Activated T-cell treated with anti-CD3 and anti-CD28 coated beads, Interleukin-2, amount 50 U/mL, for 24 hours (primary cell): Measurements from ENCODE around the gene CX3CL1.
A peak's percentile ranks its signal among the peaks of the same experiment; 100 is the strongest.
"Not testable (repeated sequence)": the region's sequence is repeated elsewhere in the genome, so short reads cannot be mapped to it uniquely, and the experiment has no call there.

Experiments
- DNase-seq: peaks from one replicate; pipeline ENCODE4 v3.0.0-alpha.2; 2020
- H3K27ac Mint-ChIP-seq: 2 replicates; pipeline ENCODE4 v1.8.0; 2020; ENCODE audit warnings: mild to moderate bottlenecking, mixed read lengths
- H3K27me3 Mint-ChIP-seq: 2 replicates; pipeline ENCODE4 v1.8.0; 2020; ENCODE audit warnings: mixed read lengths
- H3K36me3 Mint-ChIP-seq: 2 replicates; pipeline ENCODE4 v1.8.0; 2020; ENCODE audit warnings: low read depth, mixed read lengths
- H3K4me1 Mint-ChIP-seq: 2 replicates; pipeline ENCODE4 v1.8.0; 2020; ENCODE audit warnings: low read depth, mixed read lengths
- H3K4me3 Mint-ChIP-seq: 2 replicates; pipeline ENCODE4 v1.8.0; 2020; ENCODE audit warnings: mild to moderate bottlenecking, moderate library complexity, mixed read lengths
- H3K9me3 Mint-ChIP-seq: 2 replicates; pipeline ENCODE4 v1.8.0; 2020; ENCODE audit warnings: mixed read lengths

CX3CL1 gene

GRCh38 chr16:57372372-57373116 lies at the start of gene CX3CL1:
Gene CX3CL1 (plus strand): TSS chr16:57372490. CDS start chr16:57372569, 79 bp downstream.
- Mint-ChIP-seq H3K4me1 (peaks cover 14% of the 10 kb centered on the region), H3K27me3 (peaks cover 5% of the 10 kb centered on the region), H3K36me3 (no peaks in the 10 kb centered on the region), H3K4me3 (no peak within 1 kb of the TSS), H3K9me3 (no peaks in the 10 kb centered on the region), H3K27ac (no peak within 1 kb of the TSS)
- no peak for DNase-seq

- H3K9me3 Mint-ChIP-seq = peaks cover 3% of the 10 kb centered on the region
- no peaks in the 10 kb centered on the region for H3K4me1 Mint-ChIP-seq
- no peaks in the 10 kb centered on the region for H3K36me3 Mint-ChIP-seq
- H3K27ac Mint-ChIP-seq = no peak overlapping the region
- no peak for DNase-seq
- H3K27me3 Mint-ChIP-seq = no peaks in the 10 kb centered on the region
- no peak overlapping the region for H3K4me3 Mint-ChIP-seq
Observed at GRCh38 chr16:57324749-57325148, 47.5 kb upstream of the CX3CL1 start.

- no peak overlapping the region for H3K4me3 Mint-ChIP-seq
- peaks cover 2% of the 10 kb centered on the region for H3K4me1 Mint-ChIP-seq
- no peaks in the 10 kb centered on the region for H3K36me3 Mint-ChIP-seq
- no peak for DNase-seq
- peaks cover 3% of the 10 kb centered on the region for H3K9me3 Mint-ChIP-seq
- H3K27me3 Mint-ChIP-seq = no peaks in the 10 kb centered on the region
- no peak overlapping the region for H3K27ac Mint-ChIP-seq
Observed at GRCh38 chr16:57325458-57325857, 46.8 kb upstream of the CX3CL1 start.

- no peak overlapping the region for H3K27ac Mint-ChIP-seq
- DNase-seq = no peak
- no peak overlapping the region for H3K4me3 Mint-ChIP-seq
- H3K4me1 Mint-ChIP-seq = peaks cover 2% of the 10 kb centered on the region
- H3K27me3 Mint-ChIP-seq = no peaks in the 10 kb centered on the region
- peaks cover 3% of the 10 kb centered on the region for H3K9me3 Mint-ChIP-seq
- no peaks in the 10 kb centered on the region for H3K36me3 Mint-ChIP-seq
Observed at GRCh38 chr16:57329718-57330327, 42.5 kb upstream of the CX3CL1 start.

- Mint-ChIP-seq H3K27me3 (no peaks in the 10 kb centered on the region), H3K36me3 (no peaks in the 10 kb centered on the region), H3K4me3 (no peak overlapping the region), H3K9me3 (no peaks in the 10 kb centered on the region), H3K27ac (no peak overlapping the region), H3K4me1 (peaks cover 2% of the 10 kb centered on the region)
- DNase-seq = no peak
Observed at GRCh38 chr16:57331355-57331754, 40.9 kb upstream of the CX3CL1 start.

- Mint-ChIP-seq H3K4me1 (peaks cover 2% of the 10 kb centered on the region), H3K4me3 (no peak overlapping the region), H3K9me3 (no peaks in the 10 kb centered on the region), H3K27ac (no peak overlapping the region), H3K36me3 (no peaks in the 10 kb centered on the region), H3K27me3 (no peaks in the 10 kb centered on the region)
- DNase-seq = no peak
Observed at GRCh38 chr16:57333402-57333801, 38.9 kb upstream of the CX3CL1 start.

GRCh38 chr16:57335366-57335765 lies 36.9 kb upstream of the CX3CL1 start:
- no peak for DNase-seq

GRCh38 chr16:57341062-57341440 lies 31.2 kb upstream of the CX3CL1 start:
- H3K4me1 Mint-ChIP-seq = peaks cover 23% of the 10 kb centered on the region
- no peak for DNase-seq
- H3K9me3 Mint-ChIP-seq = no peaks in the 10 kb centered on the region
- no peak overlapping the region for H3K4me3 Mint-ChIP-seq
- H3K27me3 Mint-ChIP-seq = peaks cover 30% of the 10 kb centered on the region
- H3K27ac Mint-ChIP-seq = no peak overlapping the region
- no peaks in the 10 kb centered on the region for H3K36me3 Mint-ChIP-seq

More at GRCh38 chr16:57335366-57335765, 36.9 kb upstream of the CX3CL1 start:
- Mint-ChIP-seq H3K9me3 (no peaks in the 10 kb centered on the region), H3K27me3 (no peaks in the 10 kb centered on the region), H3K27ac (no peak overlapping the region), H3K4me3 (no peak overlapping the region), H3K36me3 (no peaks in the 10 kb centered on the region), H3K4me1 (peaks cover 11% of the 10 kb centered on the region)

GRCh38 chr16:57341441-57342303 lies 30.6 kb upstream of the CX3CL1 start:
- no peaks in the 10 kb centered on the region for H3K36me3 Mint-ChIP-seq
- H3K27ac Mint-ChIP-seq = no peak overlapping the region
- no peak overlapping the region for H3K4me3 Mint-ChIP-seq
- H3K9me3 Mint-ChIP-seq = no peaks in the 10 kb centered on the region
- peaks cover 23% of the 10 kb centered on the region for H3K4me1 Mint-ChIP-seq
- peaks cover 34% of the 10 kb centered on the region for H3K27me3 Mint-ChIP-seq
- DNase-seq = no peak

GRCh38 chr16:57342606-57343005 lies 29.7 kb upstream of the CX3CL1 start:
- H3K4me1 Mint-ChIP-seq = peaks cover 23% of the 10 kb centered on the region
- H3K36me3 Mint-ChIP-seq, H3K4me3 Mint-ChIP-seq, H3K9me3 Mint-ChIP-seq, H3K27ac Mint-ChIP-seq, DNase-seq: not testable (repeated sequence)
- H3K27me3 Mint-ChIP-seq = peaks cover 43% of the 10 kb centered on the region

- no peak for DNase-seq
- Mint-ChIP-seq H3K9me3 (no peaks in the 10 kb centered on the region), H3K4me1 (peaks cover 23% of the 10 kb centered on the region), H3K27ac (peak overlapping the region; percentile 13), H3K27me3 (peaks cover 49% of the 10 kb centered on the region), H3K4me3 (no peak overlapping the region), H3K36me3 (no peaks in the 10 kb centered on the region)
Observed at GRCh38 chr16:57343221-57343620, 29.1 kb upstream of the CX3CL1 start.

- H3K4me1 Mint-ChIP-seq = peaks cover 28% of the 10 kb centered on the region
- peaks cover 58% of the 10 kb centered on the region for H3K27me3 Mint-ChIP-seq
- H3K36me3 Mint-ChIP-seq, DNase-seq, H3K9me3 Mint-ChIP-seq, H3K4me3 Mint-ChIP-seq, H3K27ac Mint-ChIP-seq: not testable (repeated sequence)
Observed at GRCh38 chr16:57344094-57344493, 28.2 kb upstream of the CX3CL1 start.

- no peak overlapping the region for H3K27ac Mint-ChIP-seq
- peaks cover 25% of the 10 kb centered on the region for H3K4me1 Mint-ChIP-seq
- no peaks in the 10 kb centered on the region for H3K36me3 Mint-ChIP-seq
- peaks cover 66% of the 10 kb centered on the region for H3K27me3 Mint-ChIP-seq
- DNase-seq = no peak
- no peak overlapping the region for H3K4me3 Mint-ChIP-seq
- no peaks in the 10 kb centered on the region for H3K9me3 Mint-ChIP-seq
Observed at GRCh38 chr16:57345021-57345420, 27.3 kb upstream of the CX3CL1 start.

- Mint-ChIP-seq H3K27ac (no peak overlapping the region), H3K27me3 (peaks cover 68% of the 10 kb centered on the region), H3K9me3 (no peaks in the 10 kb centered on the region), H3K36me3 (no peaks in the 10 kb centered on the region), H3K4me3 (no peak overlapping the region), H3K4me1 (peaks cover 26% of the 10 kb centered on the region)
- no peak for DNase-seq
Observed at GRCh38 chr16:57345666-57346204, 26.6 kb upstream of the CX3CL1 start.
